MM.1S (cell line): Measurements from ENCODE around the gene KIF18B.

Source experiments
- DNase-seq: peaks from one replicate; pipeline ENCODE4 v3.0.0-alpha.2; 2015
- H2AFZ ChIP-seq: fragments of 300-600 bp; sonication (generic); 2 replicates; pipeline ENCODE4 v1.6.0; 2016; ENCODE audit warnings: antibody characterized with exemption, low read length
- H3F3A ChIP-seq: fragments of 300-600 bp; sonication (generic); 2 replicates; pipeline ENCODE4 v1.6.1; 2016; ENCODE audit warnings: mild to moderate bottlenecking, antibody characterized with exemption, low read length, moderate library complexity, mixed read lengths; ENCODE audit not compliant: insufficient read depth
- H3K27ac ChIP-seq: fragments of 300-600 bp; sonication (generic); 2 replicates; pipeline ENCODE4 v1.5.1; 2016; ENCODE audit warnings: mild to moderate bottlenecking, low read length
- H3K27me3 ChIP-seq: fragments of 300-600 bp; sonication (generic); replicated peaks from 2 replicates; pipeline ENCODE4 v1.6.0; 2016; ENCODE audit warnings: low read length; ENCODE audit not compliant: insufficient read depth
- H3K36me3 ChIP-seq: fragments of 300-600 bp; sonication (generic); replicated peaks from 2 replicates; pipeline ENCODE4 v1.6.1; 2016; ENCODE audit warnings: mild to moderate bottlenecking, low read length, mixed read lengths; ENCODE audit not compliant: insufficient read depth
- H3K4me1 ChIP-seq: fragments of 300-600 bp; sonication (generic); 2 replicates; pipeline ENCODE4 v1.6.1; 2016; ENCODE audit warnings: low read length, mixed read lengths
- H3K4me2 ChIP-seq: fragments of 300-600 bp; sonication (generic); 2 replicates; pipeline ENCODE4 v1.6.0; 2016; ENCODE audit warnings: low read depth, low read length
- H3K4me3 ChIP-seq: fragments of 300-600 bp; sonication (generic); 2 replicates; pipeline ENCODE4 v1.5.1; 2016; ENCODE audit warnings: low read length, mixed read lengths
- H3K79me2 ChIP-seq: fragments of 300-600 bp; sonication (generic); 2 replicates; pipeline ENCODE4 v1.6.1; 2016; ENCODE audit warnings: mixed run types, low read length, mixed read lengths
- H3K9ac ChIP-seq: fragments of 300-600 bp; sonication (generic); 2 replicates; pipeline ENCODE4 v1.6.1; 2016; ENCODE audit warnings: low read length, mixed read lengths
- H3K9me2 ChIP-seq: fragments of 300-600 bp; sonication (generic); replicated peaks from 2 replicates; pipeline ENCODE4 v1.6.1; 2016; ENCODE audit warnings: mild to moderate bottlenecking, low read length, mixed read lengths; ENCODE audit not compliant: insufficient read depth
- H3K9me3 ChIP-seq: fragments of 300-600 bp; sonication (generic); replicated peaks from 2 replicates; pipeline ENCODE4 v1.6.1; 2016; ENCODE audit warnings: mild to moderate bottlenecking, low read length, mixed read lengths; ENCODE audit not compliant: insufficient read depth
- H4K20me1 ChIP-seq: fragments of 300-600 bp; sonication (generic); 2 replicates; pipeline ENCODE4 v1.6.1; 2016; ENCODE audit warnings: mild to moderate bottlenecking, low read length, moderate library complexity, mixed read lengths; ENCODE audit not compliant: insufficient read depth
- CTCF ChIP-seq: fragments of 300-600 bp; sonication (generic); IDR thresholded peaks from 2 replicates; pipeline ENCODE4 v1.5.1; 2016; ENCODE audit warnings: antibody characterized with exemption, low read length, mixed read lengths
- EZH2 ChIP-seq: fragments of 300-600 bp; sonication (generic); optimal IDR thresholded peaks from 2 replicates; pipeline ENCODE3; 2017; ENCODE audit warnings: low read depth, mild to moderate bottlenecking, antibody characterized with exemption, low read length, mixed read lengths
- EZH2phosphoT487 ChIP-seq: fragments of 300-600 bp; sonication (generic); IDR thresholded peaks from 2 replicates; pipeline ENCODE4 v1.6.1; 2018; ENCODE audit warnings: antibody characterized with exemption, low read length

KIF18B gene

GRCh38 chr17:44966348-44967025, 18.9 kb upstream of the KIF18B start:
- no peak overlapping the region for H2AFZ ChIP-seq
- H3K4me3 ChIP-seq, result no peak overlapping the region
- no peaks in the 10 kb centered on the region for H3K9me3 ChIP-seq
- no peaks in the 10 kb centered on the region for H3K9me2 ChIP-seq
- H3K27ac ChIP-seq, result no peak overlapping the region
- H3K27me3 ChIP-seq, result peaks cover 69% of the 10 kb centered on the region
- DNase-seq, result no peak
- H3K4me2 ChIP-seq, result no peak overlapping the region
- TF ChIP-seq EZH2 (no peak), EZH2phosphoT487 (no peak), CTCF (no peak)
- H3K79me2 ChIP-seq, result no peaks in the 10 kb centered on the region
- H3F3A ChIP-seq, result no peaks in the 10 kb centered on the region
- no peaks in the 10 kb centered on the region for H3K36me3 ChIP-seq
- peaks cover 6% of the 10 kb centered on the region; the same call in 1 of the 2 replicates for H3K4me1 ChIP-seq
- H4K20me1 ChIP-seq, result no peaks in the 10 kb centered on the region
- H3K9ac ChIP-seq, result no peak overlapping the region

GRCh38 chr17:44965481-44966234, 18.1 kb upstream of the KIF18B start:
- no peak for DNase-seq
- Histone ChIP-seq H3K27me3 (peaks cover 66% of the 10 kb centered on the region), H3K9ac (no peak overlapping the region), H3K9me3 (no peaks in the 10 kb centered on the region), H3K79me2 (no peaks in the 10 kb centered on the region), H4K20me1 (no peaks in the 10 kb centered on the region), H3K9me2 (no peaks in the 10 kb centered on the region), H3K4me2 (no peak overlapping the region), H2AFZ (no peak overlapping the region), H3K4me3 (no peak overlapping the region), H3K36me3 (no peaks in the 10 kb centered on the region), H3F3A (no peaks in the 10 kb centered on the region), H3K27ac (no peak overlapping the region), H3K4me1 (peaks cover 6% of the 10 kb centered on the region; the same call in 1 of the 2 replicates)
- TF ChIP-seq CTCF (no peak), EZH2 (no peak), EZH2phosphoT487 (no peak)

GRCh38 chr17:44961921-44962350, 14.4 kb upstream of the KIF18B start:
- TF ChIP-seq CTCF, result no peak
- TF ChIP-seq EZH2phosphoT487, result no peak
- TF ChIP-seq EZH2, result no peak
- Histone ChIP-seq H3K36me3 (no peaks in the 10 kb centered on the region), H4K20me1 (no peaks in the 10 kb centered on the region), H3K4me3 (no peak overlapping the region), H3K4me1 (no peaks in the 10 kb centered on the region), H3K27me3 (peaks cover 63% of the 10 kb centered on the region), H3F3A (no peaks in the 10 kb centered on the region), H3K27ac (no peak overlapping the region), H3K4me2 (no peak overlapping the region), H3K9ac (no peak overlapping the region), H3K9me2 (no peaks in the 10 kb centered on the region), H3K79me2 (no peaks in the 10 kb centered on the region), H2AFZ (no peak overlapping the region), H3K9me3 (no peaks in the 10 kb centered on the region)
- no peak for DNase-seq
